Stimulated activated CD8-positive, alpha-beta memory T cell treated with anti-CD3 and anti-CD28 coated beads, Interleukin-7, amount 100 ng/mL, for 4 hours (primary cell): ENCODE results near the gene ADA.

Source experiments
- DNase-seq, 2 donors: peaks; one replicate each; pipeline ENCODE4 v3.0.0-alpha.2; 2020; ENCODE audit warnings: low read depth in 2 of 2

ADA gene

DNA sequence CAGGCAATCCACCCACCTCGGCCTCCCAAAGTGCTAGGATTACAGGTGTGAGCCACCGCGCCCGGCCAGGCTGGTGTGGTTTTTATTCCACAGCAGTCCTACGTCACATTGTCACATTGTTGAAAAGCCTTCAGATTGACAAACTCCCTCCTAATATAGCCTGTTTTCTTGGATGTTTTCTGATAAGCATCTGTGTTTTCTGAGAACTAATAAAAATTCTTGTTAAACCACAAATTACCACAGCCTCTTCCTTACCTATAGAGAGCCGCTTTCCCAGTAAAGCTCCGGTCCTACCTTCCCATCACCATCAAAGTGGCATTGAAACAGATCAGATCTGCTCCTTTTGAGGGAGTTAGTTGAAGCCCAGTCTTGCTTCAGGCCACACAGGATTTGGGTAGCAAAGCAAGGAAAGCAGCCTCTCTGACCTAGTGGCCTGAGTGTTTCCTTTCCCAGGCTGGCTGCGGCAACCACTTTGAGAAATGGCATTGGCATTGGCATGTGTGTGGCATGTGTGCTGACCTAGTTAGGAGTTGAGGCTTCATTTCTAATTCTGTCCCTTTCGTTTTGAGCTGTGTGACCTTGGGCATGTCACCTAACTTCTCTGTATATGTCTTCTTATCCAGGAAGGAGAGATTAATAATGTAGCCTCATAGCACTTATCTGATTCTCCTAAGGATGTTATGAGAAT, 70.8 kb downstream of the ADA start:
- no peak for DNase-seq

DNA sequence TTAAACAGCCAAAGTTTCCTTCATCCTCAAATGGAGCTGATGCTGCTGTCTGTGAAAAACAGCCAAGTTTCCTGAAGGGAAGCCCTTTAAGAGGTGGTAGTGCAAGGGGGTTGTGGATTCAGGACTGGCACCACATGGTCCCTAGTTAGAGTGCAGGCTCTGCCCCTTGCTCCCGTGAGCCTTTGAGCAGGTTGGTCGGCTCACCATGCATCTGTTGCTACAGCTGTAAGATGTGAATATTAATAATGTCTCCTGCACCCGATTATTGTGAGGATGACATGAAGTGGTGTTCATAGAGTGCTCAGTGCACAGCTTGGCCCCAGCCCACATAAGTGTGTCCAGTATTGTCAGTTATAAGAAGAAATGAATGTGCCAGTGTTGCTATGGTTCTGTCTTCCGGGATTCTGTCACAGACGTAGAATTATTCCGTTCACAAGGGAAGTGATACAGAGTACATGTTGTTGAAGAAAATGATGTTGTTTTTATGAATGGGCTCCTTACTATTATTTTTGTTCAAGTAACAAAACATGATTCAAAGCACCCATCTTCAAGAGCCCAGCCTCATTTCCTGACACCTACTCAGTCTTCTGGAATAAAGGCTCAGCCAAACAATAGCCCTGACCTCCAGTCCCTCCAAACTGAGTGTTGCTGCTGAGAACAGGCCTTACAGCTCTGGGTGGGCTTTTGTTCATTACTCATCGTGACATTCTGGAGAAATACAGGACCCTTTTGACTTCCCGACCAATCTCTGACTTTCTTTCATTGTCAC, 72.0 kb downstream of the ADA start:
- no peak for DNase-seq

DNA sequence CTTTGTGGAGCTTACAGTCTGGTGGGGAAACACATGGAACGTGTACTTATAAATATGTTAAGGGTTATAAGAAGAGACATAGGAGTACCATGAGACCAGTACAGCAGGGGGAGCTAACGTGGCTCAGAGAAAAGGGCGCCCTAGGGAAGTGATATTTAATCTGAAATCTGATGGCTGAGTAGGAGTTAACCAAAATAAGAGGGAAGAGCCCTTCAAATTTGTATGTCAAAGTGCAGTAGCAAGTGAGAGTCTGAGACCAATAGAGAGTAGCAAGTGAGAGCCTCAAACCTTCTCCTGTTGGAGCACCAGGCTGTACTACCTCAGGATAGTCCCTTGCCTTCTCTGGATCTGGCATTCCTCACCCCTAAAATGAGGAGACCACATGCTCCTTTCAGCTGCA, 75.2 kb downstream of the ADA start:
- no peak for DNase-seq

DNA sequence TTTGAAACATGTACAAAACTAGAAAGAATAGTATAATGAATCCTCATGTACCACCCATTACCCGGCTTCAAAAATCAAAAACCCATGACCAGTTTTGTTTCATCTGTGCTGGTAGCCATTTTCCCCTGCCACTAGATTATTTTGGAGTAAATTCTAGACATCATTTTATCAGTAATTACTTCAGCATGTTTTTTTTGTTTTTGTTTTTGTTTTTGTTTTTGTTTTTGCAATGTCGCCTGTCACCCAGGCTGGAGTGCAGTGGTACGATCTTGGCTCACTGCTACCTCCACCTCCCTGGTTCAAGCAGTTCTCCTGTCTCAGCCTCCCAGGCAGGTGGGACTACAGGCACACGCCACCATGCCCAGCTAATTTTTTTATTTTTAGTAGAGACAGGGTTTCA, 77.1 kb downstream of the ADA start:
- DNase-seq = no peak

DNA sequence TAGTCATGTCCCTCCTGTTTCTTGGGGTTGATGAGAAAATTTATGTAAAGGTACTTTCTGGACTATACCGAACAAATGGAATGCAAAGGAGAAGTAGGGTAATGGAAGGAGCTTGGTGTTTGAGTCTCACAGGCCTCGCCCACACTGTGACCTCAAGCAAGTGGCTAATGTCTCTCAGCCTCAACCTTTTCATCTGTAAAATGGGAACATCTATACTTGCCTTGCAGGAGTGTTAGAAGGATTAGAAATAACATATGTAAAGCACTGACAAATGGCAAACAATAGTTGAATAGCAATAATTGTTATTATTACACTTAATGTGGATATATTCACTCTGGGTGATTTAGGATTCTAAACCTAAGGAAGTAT, 78.0 kb downstream of the ADA start:
- no peak for DNase-seq

DNA sequence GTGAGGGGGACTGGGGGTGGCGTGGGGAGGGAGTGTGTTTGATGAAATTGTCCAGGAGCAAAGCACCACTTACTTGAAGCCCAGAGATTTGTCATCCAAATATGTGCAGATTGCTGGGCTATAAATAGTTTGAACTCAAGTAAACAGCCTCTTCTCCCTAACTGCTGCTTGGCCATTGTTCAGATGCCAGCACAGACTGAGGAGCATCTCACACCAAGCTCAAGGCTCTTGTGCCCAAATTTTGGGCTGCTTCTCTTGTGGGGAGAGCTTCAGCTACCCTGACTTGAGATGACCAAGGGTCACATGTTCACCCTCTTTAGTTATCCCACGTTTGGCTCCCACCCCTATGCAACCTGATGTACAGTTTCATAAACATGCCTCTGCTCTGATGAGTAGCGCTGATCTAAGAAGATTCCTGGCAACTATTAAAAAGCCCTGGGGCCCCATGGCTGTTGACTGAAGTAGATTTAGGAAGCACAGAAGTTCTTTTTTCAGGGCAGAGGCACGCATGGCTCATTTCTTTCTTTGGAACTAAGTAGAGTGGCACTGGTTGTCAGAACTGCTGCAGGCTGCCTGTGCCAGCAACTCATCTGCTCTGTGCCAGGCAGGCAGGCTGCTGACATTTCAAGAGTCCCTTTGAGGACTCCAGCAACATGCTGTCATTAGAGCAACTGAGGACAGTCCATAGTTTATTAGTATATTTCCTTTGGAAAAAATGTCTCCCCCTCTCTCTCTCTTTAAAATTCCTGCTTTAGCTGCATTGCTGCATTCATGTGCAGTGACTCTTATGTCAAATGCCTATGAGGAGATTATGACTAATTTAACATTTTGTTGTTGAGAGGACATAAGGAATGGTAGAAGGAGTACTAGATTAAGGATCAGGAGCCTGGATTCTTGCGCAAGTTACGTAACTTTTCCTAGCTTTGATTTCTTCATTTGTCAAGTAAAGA, 78.7 kb downstream of the ADA start:
- DNase-seq = no peak

DNA sequence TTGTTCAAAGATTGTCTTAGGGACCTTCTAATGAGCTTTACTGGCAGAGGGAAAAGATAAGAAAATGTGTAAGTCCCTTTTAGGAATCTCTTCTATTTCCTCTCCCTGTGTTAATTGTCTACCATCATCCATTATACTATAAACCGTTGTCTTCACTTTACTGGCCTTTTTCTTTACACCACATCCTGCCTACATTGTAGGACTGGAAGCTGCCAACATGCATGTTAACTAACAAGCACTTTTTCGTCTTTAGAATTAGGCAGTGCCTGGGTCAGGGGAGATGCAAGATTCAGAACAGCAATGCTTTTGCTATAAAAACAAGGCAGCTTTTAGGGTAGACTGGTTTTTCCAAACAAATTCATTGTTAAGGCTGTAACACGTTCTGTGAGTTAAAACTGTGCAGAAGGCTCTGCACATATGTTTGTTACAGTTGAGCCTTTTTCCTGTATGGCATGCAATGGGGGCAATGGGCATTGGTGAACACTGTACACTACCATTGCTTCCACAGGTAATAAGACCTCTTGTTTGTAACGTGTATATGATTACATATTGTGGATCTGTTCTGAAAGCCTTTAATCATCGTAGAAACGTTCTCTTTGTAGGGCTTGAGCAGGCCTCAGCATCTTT, 80.0 kb downstream of the ADA start:
- no peak for DNase-seq

DNA sequence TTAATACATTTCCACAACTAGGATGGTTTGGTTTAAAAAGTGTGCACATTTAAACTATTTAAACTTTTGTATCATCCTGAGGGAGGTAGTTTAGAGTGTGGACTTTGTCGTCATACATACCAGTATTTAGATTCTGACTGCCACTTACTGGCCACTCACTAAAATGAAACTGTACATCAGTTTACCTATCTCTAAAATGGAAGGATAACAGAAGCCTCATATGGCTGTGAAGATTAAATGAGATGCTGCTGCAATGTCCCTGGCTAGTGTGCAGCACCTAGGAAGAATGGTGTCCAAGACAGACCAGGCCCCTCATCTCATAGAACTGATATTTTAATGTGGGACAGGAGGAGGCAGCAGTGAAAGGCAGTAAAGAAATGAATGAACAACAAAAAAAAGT, 81.1 kb downstream of the ADA start:
- no peak for DNase-seq
